ENCODE measurements around the gene RHBDL2.
"Not testable (repeated sequence)": the region's sequence is repeated elsewhere in the genome, so short reads cannot be mapped to it uniquely, and the experiment has no call there.

Gene RHBDL2, protein sequence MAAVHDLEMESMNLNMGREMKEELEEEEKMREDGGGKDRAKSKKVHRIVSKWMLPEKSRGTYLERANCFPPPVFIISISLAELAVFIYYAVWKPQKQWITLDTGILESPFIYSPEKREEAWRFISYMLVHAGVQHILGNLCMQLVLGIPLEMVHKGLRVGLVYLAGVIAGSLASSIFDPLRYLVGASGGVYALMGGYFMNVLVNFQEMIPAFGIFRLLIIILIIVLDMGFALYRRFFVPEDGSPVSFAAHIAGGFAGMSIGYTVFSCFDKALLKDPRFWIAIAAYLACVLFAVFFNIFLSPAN

GRCh38 chr1:38941527-38942019, at the start of gene RHBDL2:
Gene RHBDL2 (minus strand): TSS chr1:38941830. CDS start chr1:38919212, 22,618 bp downstream.
- no peak for DNase-seq

DNA sequence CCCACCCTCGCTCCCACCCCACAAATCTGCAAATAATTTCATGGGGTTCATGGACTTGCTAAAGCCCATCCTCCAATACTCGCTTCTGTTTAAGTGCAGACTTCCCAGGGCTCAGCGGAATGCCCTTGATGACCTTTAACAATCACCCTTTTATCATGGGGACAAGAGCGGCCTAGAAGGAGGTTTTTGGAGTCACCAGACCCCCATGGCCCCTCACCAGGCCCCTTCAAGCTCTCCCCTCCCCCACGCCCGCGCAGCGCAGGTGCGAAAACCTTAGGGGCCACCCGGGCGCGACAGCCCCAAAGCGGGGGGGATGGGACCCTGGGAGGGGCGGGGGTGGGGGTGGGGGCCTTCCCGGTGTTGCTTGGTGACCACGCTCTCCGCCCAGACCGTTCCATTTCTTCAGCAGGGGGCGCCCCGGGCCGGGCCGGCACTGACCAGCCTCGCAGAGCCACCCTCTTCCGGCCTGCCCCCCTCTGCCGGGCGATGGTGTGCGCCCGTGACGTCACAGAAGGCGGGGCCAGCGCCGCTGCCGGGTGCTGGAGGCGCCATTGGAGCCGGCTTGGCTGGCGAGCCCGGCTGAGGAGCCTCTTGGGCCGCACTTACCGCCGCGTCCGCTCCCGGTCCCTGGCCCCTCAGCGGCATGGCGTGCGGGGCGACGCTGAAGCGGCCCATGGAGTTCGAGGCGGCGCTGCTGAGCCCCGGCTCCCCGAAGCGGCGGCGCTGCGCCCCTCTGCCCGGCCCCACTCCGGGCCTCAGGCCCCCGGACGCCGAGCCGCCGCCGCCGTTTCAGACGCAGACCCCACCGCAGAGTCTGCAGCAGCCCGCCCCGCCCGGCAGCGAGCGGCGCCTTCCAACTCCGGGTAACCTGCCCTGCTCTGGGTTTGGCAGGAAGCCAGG, 49.4 kb upstream of the RHBDL2 start, which contains the start of gene AKIRIN1:
AKIRIN1 (plus strand) TSS at position 539 of the 900 bp plus-strand sequence; CDS start at position 644, 105 bp downstream.
- DNase-seq, result peak; percentile 98

- peak; percentile 18 for DNase-seq
Observed at GRCh38 chr1:38990386-38990737, 48.7 kb upstream of the RHBDL2 start.

DNA sequence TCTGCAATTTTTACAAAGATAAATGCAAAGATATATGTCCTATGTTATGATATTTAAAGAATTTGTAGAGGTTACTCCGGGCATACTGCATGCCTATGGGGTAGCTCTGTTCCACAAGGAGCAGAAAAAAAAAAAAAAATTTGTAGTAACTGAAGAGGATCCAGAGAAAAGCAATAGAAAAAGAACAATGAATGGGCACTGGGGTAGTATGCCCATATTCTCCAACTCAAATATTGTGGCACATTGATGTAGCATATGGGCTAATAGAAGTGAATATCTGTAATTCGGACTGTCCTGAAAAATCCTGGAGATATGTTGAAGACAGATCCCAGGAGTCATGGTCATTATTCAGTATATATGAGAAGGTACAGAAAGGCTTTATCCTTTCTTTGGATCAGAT, 48.3 kb upstream of the RHBDL2 start:
- DNase-seq, result no peak

- DNase-seq, result not testable (repeated sequence)
Observed at GRCh38 chr1:38979380-38979779, 37.8 kb upstream of the RHBDL2 start.

DNA sequence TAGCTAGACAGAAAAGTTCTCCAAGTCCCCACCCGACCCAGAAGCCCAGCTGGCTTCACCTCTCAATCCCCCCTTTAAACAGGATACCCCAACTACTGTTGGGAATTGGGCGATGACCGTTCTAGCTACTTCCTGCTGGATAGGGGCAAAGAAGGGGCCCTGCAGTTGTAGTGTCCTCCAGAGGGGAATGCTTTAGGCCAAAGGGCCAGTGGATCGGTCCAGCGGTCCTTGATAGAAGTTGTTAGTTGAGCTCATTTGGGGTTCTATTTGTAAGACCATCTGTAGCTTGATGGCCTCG, 36.6 kb upstream of the RHBDL2 start:
- DNase-seq, result not testable (repeated sequence)

DNA sequence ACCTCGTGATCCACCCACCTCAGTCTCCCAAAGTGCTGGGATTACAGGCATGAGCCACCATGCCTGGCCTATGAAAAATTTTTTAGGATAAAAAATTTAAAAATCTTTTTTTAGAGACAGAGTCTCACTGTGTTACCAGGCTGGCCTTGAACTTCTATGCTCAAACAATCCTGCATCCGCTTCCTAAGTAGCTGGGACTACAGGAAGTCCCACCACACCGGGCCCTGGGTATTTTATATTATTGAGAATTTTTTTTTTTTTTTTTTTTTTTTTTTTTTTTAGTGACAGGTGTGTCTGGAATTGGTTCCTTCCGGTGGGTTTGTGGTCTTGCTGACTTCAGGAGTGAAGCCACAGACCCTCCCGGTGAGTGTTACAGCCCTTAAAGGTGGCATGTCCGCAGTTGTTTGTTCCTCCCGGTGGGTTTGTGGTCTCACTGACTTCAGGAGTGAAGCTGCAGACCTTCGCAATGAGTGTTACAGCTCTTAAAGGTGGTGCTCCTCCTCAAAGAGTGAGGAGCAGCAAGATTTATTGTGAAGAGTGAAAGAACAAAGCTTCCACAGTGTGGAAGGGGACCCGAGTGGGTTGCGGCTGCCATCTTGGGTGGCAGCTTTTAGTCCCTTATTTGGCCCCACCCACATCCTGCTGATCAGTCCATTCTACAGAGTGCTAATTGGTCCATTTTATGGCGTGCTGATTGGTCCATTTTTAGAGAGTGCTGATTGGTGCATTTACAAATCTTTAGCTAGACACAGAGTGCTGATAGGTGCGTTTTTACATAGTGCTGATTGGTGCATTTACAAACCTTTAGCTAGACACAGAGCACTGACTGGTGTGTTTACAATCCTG, 36.0 kb upstream of the RHBDL2 start:
- not testable (repeated sequence) for DNase-seq

GRCh38 chr1:38973659-38974437, 32.2 kb upstream of the RHBDL2 start:
- DNase-seq, result no peak

DNA sequence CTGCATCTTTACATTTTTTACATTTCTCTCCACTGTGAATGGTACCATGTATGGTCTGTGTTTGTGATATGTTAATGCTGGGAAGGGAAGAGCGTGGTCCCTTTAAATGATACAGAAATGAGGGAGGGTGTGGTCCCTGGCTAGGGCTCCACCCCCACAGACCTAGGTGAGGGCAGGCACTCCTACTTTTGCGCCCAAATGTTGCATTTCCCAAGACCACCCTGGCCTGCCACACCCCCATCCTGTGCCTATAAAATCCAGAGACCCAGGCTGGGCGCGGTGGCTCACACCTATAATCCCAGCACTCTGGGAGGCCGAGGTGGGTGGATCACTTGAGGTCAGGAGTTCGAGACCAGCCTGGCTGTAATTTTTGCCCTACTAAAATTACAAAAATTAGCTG, 31.5 kb upstream of the RHBDL2 start:
- DNase-seq, result not testable (repeated sequence)

DNA sequence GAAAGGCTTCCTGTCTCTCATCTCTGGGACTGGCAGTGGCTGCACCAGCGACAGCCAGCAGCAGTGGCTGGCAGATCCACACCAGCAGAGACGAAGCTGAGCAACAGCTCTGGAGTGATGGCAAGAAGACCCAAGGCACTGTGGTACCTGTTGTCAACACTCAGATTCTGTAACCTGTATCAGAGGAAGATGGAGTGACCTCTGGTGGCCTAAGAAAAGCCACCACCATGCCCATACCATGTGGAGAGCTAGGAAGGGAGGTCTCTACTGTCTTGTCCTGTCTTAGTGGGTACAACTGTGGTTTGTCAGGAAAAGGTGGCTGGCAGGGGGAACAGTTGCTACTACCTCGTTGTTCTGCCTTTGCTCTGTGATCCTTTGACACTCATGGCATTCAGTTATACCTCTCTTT, 22.5 kb upstream of the RHBDL2 start:
- no peak for DNase-seq

- peak; percentile 31 for DNase-seq
Observed at GRCh38 chr1:38962560-38962959, 20.9 kb upstream of the RHBDL2 start.

- peak; percentile 91 for DNase-seq
Observed at GRCh38 chr1:38962113-38962512, 20.5 kb upstream of the RHBDL2 start.

DNA sequence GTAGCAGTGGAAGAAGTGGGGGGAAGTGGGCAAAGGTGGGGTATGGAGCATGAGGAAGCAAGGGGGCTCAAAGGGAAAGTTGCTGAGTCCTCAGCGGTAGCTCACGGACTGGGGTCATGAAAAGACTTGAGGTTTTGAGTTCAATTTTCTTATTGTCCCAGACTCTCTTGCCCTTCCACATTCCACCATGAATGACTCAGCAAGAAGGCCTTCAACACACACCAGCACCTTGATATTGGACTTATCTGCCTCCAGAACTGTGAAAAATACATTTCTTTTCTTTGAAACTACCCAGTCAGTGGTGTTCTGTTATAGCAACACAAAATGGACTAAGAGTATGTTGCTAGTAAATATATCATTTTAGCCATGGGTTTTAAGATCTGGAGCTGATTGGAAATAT, 17.3 kb upstream of the RHBDL2 start:
- DNase-seq, result peak; percentile 62

DNA sequence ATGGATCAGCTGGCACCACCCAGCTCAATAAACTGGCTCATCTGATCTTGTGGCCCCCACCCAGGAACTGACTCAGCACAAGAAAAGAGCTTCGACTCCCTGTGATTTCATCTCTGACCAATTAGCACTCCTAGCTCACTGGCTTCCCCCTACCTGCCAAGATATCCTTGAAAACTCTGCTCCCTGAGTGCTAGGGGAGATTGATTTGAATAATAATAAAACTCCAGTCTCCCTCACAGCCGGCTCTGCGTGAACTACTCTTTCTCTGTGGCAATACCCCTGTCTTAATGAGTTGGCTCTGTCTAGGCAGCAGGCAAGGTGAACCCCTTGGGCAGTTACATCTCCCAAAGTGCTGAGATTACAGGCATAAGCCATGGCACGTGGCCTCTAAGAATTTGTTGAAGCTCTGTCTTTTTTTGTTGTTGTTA, 11.8 kb upstream of the RHBDL2 start:
- no peak for DNase-seq

GRCh38 chr1:38950553-38950952, 8.9 kb upstream of the RHBDL2 start:
- no peak for DNase-seq

GRCh38 chr1:38944547-38944946, 2.9 kb upstream of the RHBDL2 start:
- no peak for DNase-seq

DNA sequence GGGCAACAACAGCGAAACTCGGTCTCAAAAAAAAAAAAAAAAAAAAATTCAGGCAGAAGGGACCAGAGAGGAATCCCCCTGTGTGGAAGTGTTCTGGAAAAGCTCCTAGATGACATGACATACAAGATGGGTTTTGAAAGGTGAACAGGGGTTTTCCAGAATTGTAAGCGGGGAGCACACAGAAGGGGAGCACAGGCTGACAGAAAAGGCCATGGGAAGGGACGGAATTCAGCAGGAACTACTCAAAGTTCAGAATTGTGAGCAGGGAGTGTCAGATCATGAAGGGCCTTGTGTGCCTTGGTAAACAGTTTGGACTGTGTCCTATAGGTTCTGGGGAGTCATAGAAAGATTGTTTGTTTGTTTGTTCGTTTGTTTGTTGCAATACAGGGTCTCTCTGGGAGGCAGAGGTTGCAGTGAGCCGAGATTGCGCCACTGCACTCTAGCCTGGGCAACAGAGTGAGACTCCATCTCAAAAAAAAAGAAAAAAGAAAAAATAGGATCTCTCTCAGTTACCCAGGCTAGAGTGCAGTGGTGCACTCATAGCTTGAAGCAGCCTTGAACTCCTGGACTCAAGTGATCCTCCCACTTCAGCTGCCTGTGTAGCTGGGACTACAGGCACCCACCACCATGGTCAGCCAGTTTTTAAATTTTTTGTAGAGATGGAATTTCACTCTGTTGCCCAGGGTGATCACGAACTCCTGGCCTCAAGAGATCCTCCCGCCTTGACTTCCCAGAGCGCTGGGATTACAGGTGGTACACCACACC, 1.2 kb upstream of the RHBDL2 start:
- no peak for DNase-seq

GRCh38 chr1:38941093-38941492, 537 bp downstream of the RHBDL2 start:
- no peak for DNase-seq

GRCh38 chr1:38940339-38941047, 1.1 kb downstream of the RHBDL2 start:
- no peak for DNase-seq

- DNase-seq, result no peak
Observed at GRCh38 chr1:38938722-38939260, 2.8 kb downstream of the RHBDL2 start.

All from fibroblast of skin of right biceps (primary cell).